CD4-positive, alpha-beta T cell treated with Interleukin-1 beta for 1 hour (primary cell): Measurements from ENCODE around the gene GDPGP1.

ENCODE experiments used
- DNase-seq, 2 donors: peaks; one replicate each; pipeline ENCODE4 v3.0.0-alpha.2; 2020 to 2022

The GDPGP1 gene

DNA sequence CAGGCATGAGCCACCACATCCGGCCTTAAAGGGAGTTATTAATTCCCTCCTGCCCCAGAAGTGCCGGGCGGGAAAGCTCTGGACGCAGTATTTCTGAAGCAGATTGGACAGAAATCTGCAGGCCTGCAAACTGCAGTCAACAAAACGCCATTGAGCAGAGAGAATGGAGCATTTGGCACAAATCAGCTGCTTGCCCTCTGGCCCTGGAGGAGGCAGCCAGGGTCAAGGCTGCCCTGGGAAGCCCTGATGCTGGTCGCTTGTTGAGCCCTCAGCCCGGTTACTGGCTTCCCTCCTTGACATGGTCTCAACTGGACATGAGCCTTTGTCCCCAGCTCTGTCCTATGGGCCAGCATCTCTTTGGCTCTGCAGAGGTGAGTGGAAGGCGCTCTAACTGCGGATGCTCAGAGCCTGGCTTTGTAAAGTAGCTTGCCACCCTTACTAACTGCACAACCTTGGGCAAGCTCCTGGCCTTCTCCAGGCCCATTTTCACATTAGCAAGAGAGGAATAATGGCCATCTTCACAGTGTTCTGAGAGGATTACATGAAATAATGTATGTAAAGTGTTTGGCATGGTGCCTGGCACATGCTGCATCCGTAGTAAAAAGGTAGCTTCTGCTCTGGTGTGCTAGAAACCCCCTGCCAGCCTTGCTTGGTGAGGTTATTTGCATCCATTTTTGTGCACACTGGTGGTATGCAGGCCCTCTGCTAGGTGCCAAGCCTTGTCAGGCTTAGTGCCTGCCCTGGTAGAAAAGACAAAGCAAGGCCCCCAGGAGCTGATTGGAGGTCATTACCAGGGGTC lies 28.8 kb upstream of the GDPGP1 start:
- no peak for DNase-seq

GRCh38 chr15:90205886-90206285 lies 28.1 kb upstream of the GDPGP1 start:
- DNase-seq = no peak

GRCh38 chr15:90207252-90207651 lies 26.8 kb upstream of the GDPGP1 start:
- no peak for DNase-seq

- no peak for DNase-seq
Observed at GRCh38 chr15:90208356-90208755, 25.7 kb upstream of the GDPGP1 start.

- no peak for DNase-seq
Observed at GRCh38 chr15:90209591-90209990, 24.4 kb upstream of the GDPGP1 start.

GRCh38 chr15:90210593-90210992 lies 23.4 kb upstream of the GDPGP1 start:
- no peak for DNase-seq

DNA sequence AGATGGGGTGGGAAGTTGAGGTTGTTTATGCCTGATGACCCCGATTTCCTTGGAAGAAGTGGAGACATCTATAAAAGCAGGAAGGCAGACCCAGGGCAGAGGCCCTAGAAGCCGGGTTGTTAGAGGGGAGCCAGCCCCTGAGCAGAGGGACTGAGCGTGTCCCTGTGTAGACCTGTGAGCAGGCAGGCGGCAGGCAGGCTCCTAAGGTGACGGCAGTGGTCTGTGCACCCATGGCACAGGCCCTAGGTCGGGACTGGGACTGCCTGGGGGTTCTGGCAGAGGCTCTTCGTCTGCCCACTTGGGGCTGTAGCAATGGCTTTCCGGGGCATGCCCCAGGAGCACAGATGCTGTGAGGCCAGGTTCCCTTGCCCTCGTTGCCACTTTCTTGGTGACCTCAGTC lies 23.0 kb upstream of the GDPGP1 start:
- DNase-seq = no peak

GRCh38 chr15:90211440-90212143 lies 22.4 kb upstream of the GDPGP1 start:
- no peak for DNase-seq

DNA sequence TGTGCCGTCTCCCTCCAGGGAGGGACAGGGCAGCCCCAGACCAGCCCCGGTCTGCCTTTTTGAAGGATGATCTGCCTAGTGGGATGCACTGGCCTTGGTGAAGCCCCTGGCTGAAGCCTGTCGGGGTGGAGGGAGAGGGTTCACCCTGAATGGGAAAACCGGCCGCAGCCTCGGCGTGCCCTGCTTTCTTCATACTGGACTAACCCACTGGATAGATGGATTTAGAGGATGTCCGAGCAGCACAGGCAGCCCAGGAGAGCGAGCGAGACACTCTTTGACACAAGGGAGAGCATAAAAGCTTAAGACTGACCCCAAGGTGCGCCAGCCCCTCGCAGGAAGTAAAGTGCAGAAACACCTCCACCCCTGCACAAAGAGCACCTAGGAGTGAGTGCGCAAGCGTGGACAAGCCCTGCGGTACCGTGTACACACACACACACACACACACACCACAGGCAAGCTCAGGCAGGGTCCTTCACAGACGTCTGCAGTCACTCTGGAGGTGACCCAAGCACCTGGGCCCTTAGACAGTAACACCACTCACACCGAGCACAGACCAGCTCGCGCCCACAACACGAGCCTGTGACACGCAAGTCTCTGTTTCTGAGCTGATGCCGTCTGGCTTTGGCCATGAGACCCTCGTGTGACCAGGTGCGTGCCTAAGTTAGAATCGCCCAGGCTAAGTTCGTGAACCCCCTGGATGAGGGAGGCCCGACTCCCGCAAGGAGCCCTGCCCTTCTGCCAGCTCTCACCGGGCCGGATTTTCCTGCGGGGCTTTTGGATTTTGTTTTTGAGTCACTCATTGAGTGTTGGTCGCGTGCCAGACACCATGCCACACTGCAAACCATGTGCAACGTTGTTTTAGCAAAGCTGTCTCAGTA lies 21.5 kb upstream of the GDPGP1 start:
- DNase-seq = no peak

- DNase-seq = no peak
Observed at GRCh38 chr15:90213122-90213817, 20.7 kb upstream of the GDPGP1 start.

DNA sequence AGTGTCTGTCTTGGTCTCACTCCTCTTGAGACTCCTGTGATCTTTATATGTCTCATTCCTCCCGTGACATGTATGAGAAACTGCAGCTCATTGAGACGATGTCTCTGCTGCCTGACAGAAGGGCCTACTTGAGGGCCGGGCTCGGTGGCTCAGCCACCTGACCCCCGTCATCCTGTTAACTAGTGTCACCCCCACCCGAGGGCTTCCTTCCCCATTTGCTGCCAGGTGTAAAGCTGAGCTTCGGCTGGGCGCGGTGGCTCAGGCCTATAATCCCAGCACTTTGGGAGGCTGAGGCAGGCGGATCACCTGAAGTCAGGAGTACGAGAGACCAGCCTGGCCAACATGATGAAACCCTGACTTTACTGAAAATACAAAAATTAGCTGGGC lies 20.2 kb upstream of the GDPGP1 start:
- peak in 1 of 2 donors; percentile 58 for DNase-seq

- DNase-seq = peak in 1 of 2 donors; percentile 56
Observed at GRCh38 chr15:90214553-90215196, 19.3 kb upstream of the GDPGP1 start.

DNA sequence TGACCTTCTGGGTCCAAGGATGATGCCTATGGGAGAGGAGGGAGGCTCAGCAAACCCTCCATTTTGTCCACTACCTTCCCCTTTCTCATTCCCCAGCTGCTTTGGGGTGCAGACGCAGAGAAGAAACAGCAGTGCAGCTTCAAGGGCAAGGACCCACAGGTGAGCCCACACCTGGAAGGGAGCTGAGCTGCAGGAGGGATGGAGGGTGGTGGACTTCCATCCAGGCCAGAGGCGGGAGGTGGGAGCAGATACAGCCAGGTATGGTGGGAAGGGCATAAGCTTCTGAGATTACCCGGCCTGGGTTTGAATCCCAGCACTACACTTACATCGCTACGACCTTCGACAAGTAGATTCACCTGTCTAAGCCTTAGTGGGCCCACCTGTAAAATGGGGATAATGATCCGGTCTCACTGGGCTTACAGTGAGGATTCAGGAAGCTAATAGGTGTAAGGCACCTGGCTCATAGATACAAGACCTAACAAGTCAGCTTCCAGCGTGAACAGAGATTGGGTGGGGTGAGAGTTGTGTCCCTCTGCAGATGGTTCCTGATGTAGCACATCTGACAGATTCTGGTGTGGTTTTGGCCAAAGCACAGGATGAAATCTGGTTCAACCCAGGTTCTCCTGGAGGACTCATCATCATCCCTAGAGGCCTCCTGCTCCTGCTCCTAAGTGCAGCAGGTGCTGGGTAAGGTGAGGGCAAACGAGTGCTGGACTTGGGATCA lies 16.2 kb upstream of the GDPGP1 start:
- DNase-seq = no peak

DNA sequence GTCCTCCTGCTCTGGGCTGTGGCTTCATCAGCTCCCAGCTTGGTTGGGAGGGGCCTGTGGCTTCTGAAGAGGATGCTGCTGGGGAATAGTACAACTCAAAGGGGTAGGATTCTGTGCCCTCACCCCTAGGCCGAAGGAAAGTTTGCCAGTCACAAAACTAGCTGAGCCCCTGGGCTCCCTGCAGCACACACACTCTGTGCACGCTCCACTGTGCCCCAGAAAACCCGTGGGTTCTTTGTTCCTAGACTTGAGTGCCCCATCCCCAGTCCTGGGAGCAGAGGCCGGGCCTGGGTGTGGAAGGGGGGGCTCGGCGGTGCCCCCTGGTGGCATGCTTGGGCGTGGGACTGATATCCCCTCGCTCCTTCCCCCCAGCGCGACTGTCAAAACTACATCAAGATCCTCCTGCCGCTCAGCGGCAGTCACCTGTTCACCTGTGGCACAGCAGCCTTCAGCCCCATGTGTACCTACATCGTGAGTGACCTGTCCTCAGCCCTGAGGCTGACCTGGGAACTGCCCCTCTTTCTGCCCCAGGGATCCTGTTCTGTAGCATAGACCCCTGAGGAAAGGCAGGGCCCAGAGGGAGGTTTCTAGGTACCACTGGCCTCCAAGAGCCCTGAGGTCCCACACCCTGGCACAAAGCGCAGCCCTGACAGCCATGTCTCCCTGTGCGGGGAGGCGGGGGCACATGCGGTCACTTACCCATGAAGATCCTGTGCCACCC lies 14.4 kb upstream of the GDPGP1 start:
- DNase-seq = peak; percentile 51 to 53

DNA sequence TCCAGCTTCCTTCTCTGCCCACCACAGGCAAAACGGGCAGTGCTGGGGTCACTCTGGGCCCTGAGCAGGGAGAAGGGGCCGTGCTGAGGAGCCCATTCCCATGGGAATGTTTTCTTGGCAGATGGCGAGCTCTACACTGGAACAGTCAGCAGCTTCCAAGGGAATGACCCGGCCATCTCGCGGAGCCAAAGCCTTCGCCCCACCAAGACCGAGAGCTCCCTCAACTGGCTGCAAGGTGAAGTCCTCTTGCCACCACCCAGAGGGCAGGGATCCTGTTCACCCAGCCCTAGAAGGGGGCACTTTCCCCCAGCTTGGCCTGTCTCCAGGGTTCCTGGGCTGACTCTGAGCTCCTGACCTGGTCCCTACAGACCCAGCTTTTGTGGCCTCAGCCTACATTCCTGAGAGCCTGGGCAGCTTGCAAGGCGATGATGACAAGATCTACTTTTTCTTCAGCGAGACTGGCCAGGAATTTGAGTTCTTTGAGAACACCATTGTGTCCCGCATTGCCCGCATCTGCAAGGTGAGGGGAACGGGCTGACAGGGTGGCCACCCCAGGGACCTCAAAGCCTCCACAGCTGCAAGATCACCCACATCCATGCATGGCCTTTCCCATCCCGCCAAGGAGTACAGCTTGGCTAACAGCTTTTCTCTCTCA lies 12.6 kb upstream of the GDPGP1 start:
- peak in 1 of 2 donors; percentile 46 for DNase-seq

DNA sequence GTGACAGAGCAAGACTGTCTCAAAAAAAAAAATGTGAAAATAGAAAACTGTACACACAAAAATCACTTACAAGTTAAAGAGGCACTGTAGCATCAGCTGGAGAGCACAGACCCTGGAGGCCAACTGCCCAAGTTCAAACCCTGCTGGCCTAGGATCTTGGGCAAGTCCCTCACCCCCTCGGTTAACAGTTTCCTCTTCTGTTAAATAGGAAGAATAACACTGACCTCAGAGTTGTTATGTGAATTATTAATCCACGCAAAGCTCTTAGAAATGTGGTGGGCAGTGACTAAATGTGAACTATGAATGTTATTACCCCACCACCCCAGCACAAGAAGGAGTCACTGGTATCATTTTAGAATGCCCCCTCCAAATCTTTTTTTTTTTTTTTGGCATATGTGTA lies 11.5 kb upstream of the GDPGP1 start:
- DNase-seq = no peak

DNA sequence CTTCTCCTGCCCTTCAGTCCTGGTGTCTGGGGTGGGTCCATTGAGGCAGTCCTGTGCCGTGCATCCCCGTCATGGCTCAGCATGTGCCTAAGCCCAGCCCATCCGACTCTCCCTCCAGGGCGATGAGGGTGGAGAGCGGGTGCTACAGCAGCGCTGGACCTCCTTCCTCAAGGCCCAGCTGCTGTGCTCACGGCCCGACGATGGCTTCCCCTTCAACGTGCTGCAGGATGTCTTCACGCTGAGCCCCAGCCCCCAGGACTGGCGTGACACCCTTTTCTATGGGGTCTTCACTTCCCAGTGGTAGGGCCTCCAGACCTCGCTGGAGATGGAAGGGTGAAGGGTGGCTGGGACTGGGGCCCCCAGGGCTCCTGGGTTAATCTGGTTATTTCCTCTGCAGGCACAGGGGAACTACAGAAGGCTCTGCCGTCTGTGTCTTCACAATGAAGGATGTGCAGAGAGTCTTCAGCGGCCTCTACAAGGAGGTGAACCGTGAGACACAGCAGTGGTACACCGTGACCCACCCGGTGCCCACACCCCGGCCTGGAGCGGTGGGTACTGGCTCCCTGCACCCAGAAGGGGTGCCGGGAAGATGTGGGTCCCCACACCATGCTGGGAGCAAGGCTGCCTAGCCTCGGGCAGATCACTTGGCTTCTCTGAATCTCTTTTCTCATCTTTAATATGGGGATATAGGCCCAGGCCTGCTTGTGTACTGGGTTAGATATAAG lies 10.4 kb upstream of the GDPGP1 start:
- no peak for DNase-seq

DNA sequence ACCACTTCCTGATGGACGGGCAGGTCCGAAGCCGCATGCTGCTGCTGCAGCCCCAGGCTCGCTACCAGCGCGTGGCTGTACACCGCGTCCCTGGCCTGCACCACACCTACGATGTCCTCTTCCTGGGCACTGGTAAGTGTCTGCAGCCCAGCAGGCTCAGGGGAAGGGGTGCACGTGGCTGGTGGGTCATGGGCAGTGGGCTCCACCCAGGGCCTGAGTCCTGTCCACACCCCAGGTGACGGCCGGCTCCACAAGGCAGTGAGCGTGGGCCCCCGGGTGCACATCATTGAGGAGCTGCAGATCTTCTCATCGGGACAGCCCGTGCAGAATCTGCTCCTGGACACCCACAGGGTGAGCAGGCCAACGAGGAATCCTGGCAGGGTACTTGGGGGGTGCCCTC lies 9.0 kb upstream of the GDPGP1 start:
- no peak for DNase-seq

DNA sequence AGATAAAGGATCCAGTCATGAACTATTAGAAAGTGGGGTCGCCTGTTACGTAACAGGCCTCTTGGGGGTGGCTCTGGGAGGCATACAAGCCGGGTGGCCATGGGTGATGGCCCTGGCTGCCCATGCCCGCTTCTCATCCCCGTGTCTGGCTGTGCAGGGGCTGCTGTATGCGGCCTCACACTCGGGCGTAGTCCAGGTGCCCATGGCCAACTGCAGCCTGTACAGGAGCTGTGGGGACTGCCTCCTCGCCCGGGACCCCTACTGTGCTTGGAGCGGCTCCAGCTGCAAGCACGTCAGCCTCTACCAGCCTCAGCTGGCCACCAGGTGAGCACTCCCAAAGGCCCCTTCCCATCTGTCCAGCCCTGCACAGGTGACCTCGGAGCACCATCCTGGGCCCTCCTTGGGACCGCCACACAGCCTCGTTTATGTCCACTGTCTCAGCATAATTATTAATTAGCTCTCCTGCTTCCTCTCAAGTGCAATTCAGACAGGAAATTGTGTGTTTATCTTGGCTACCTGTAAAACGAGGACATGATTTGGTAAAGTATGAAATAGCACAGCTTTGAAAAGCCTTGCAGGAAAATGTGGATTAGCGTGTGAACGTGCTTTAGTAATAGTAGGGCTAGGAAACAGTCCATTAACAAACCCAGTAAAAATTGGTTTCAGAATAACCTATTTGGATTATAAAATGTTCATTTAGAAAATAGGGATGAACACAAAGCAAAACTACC lies 8.3 kb upstream of the GDPGP1 start:
- no peak for DNase-seq
